ENCODE results near the gene NPHS1. TPM values are rescaled to one million over a fixed set of nuclear protein-coding genes. Genes with fewer than 3 reads are reported as not detected.
A peak's percentile ranks its signal among the peaks of the same experiment; 100 is the strongest.

The NPHS1 gene
- total RNA-seq, 2 experiments from 2014 or later: not detected

GRCh38 chr19:35890113-35890650 is 37.9 kb upstream of the NPHS1 start:
- ATAC-seq (no peak), DNase-seq (no peak)
- Mint-ChIP-seq H3K4me1 (peaks cover 11% of the 10 kb centered on the region), H3K9me3 (ENCODE audit: low read depth) (no peaks in the 10 kb centered on the region), H3K27ac (no peak overlapping the region), H3K36me3 (ENCODE audit: low read depth) (peaks cover 68% of the 10 kb centered on the region), H3K27me3 (no peaks in the 10 kb centered on the region), H3K4me3 (no peak overlapping the region)
- intact Hi-C loops (cut with DNase I, micrococcal nuclease): no loop called here
- ChIA-PET CTCF (interaction anchor here (1.2 kb wide), 1 partner anchor 10 kb away, joined by 4 read pairs; no protein-coding TSS in a partner anchor), POLR2A (no interaction called here)

DNA sequence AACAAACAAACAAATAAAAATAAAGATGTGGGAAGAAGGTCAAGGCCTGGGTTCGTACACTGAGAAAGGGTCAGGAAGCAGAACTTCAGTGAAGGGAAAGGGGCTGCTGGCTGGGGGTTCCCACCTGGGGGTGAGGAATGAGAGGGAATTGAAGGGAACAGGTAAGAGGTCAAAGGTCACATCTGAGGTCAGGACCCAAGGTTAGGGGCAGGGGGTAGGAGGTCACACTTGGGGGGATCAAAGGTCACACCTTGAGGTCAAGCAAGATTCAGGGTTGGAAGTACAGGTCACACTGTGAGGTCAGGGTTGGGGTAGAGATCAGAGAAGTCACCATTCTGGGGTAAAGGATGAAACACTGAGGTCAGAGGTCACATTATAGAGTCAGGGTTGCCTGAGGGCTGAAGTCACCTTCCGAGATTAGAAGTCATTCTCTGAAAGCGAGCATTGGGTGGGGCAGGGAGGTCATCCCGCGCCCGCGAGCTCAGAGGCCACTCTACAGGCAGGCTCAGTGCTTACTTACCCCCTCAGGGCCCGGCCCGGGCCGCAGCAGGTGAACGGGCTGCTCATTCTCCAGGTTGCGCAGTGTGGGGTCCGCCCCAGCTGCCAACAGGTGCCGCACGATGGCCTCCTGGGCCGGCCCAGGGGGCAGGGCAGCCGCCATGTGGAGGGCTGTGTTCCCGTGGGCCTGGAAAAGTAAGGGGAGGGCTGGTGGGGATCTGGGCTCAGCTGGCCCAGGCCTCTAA is 37.2 kb upstream of the NPHS1 start:
- Mint-ChIP-seq H3K9me3 (ENCODE audit: low read depth) (no peaks in the 10 kb centered on the region), H3K27ac (no peak overlapping the region), H3K4me1 (peaks cover 9% of the 10 kb centered on the region), H3K4me3 (no peak overlapping the region), H3K36me3 (ENCODE audit: low read depth) (peaks cover 64% of the 10 kb centered on the region), H3K27me3 (no peaks in the 10 kb centered on the region)
- ATAC-seq (no peak), DNase-seq (no peak)
- intact Hi-C loops (cut with DNase I, micrococcal nuclease): no loop called here
- ChIA-PET CTCF (interaction anchor here (0.6 kb wide), 1 partner anchor 236 kb away, joined by 3 read pairs; no protein-coding TSS in a partner anchor), POLR2A (no interaction called here)

- Mint-ChIP-seq H3K27ac (no peak overlapping the region), H3K9me3 (ENCODE audit: low read depth) (no peaks in the 10 kb centered on the region), H3K27me3 (no peaks in the 10 kb centered on the region), H3K36me3 (ENCODE audit: low read depth) (peaks cover 56% of the 10 kb centered on the region), H3K4me1 (peaks cover 7% of the 10 kb centered on the region), H3K4me3 (no peak overlapping the region)
- DNase-seq (no peak), ATAC-seq (no peak)
- POLR2A ChIA-PET: interaction anchor here (0.7 kb wide), 1 partner anchor 42 kb away, joined by 4 read pairs; no protein-coding TSS in a partner anchor
- intact Hi-C loops (cut with DNase I, micrococcal nuclease): no loop called here
- CTCF ChIA-PET: interaction anchor here (0.6 kb wide), 1 partner anchor 333 kb away, joined by 3 read pairs; no protein-coding TSS in a partner anchor
Measured at GRCh38 chr19:35888398-35888797, 36.1 kb upstream of the NPHS1 start.

- POLR2A ChIA-PET: no interaction called here
- DNase-seq (no peak), ATAC-seq (no peak)
- Mint-ChIP-seq H3K4me3 (no peak overlapping the region), H3K27me3 (no peaks in the 10 kb centered on the region), H3K9me3 (ENCODE audit: low read depth) (no peaks in the 10 kb centered on the region), H3K4me1 (no peaks in the 10 kb centered on the region), H3K36me3 (ENCODE audit: low read depth) (peaks cover 47% of the 10 kb centered on the region), H3K27ac (no peak overlapping the region)
- intact Hi-C loops (cut with DNase I, micrococcal nuclease): no loop called here
- CTCF ChIA-PET: interaction anchor here (0.7 kb wide), 1 partner anchor 150 kb away, joined by 3 read pairs; no protein-coding TSS in a partner anchor
Measured at GRCh38 chr19:35887197-35887596, 34.9 kb upstream of the NPHS1 start.

DNA sequence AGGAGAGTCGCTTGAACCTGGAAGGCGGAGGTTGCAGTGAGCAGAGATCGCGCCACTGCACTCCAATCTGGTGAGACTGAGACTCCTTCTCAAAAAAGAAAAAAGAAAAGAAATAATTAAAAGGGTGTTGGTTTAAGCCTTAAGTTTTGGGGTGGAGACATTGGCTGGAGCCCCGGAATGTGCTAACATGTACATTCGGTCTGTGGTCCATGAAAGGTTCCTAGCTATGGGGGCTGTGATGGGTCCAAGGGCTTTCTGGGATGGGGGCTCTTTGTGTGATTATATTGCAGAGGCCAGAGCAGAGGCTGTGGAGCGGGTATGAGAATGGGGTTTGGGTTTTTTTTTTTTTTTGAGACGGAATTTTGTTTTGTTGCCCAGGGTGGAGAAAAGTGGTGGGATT is 33.6 kb upstream of the NPHS1 start:
- Mint-ChIP-seq H3K27me3 (no peaks in the 10 kb centered on the region), H3K36me3 (ENCODE audit: low read depth) (peaks cover 41% of the 10 kb centered on the region), H3K27ac (no peak overlapping the region), H3K9me3 (ENCODE audit: low read depth) (no peaks in the 10 kb centered on the region), H3K4me1 (no peaks in the 10 kb centered on the region), H3K4me3 (no peak overlapping the region)
- intact Hi-C loops (cut with DNase I, micrococcal nuclease): no loop called here
- ChIA-PET POLR2A (no interaction called here), CTCF (interaction anchor here (0.8 to 1.0 kb wide), 2 partner anchors 23 to 46 kb away, joined by 3 read pairs; no protein-coding TSS in a partner anchor)
- no peak for DNase-seq
- no peak for ATAC-seq

DNA sequence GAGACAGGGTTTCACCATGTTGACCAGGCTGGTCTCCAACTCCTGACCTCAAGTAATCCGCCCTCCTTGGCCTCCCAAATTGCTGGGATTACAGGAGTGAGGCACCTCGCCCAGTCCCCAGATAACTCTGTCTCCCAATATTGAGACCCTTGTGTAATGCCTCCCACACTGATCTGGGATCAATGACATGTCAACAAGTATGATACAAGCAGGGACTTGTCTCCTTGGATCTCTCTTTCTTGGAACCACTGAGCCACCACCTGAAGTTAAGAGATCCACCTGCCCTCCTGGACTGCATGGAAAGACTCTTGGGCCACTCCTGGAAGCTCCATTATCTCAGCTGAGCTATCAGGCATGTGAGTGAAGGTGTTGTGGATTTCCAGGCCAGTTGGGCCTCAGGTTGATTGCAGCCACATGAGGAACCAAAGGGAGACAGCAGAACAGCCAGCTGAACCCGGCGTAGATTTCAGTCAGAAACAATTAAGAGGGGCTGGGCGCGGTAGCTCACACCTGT is 33.0 kb upstream of the NPHS1 start:
- peaks cover 36% of the 10 kb centered on the region for H3K36me3 Mint-ChIP-seq (ENCODE audit: low read depth)
- H3K4me1 Mint-ChIP-seq: no peaks in the 10 kb centered on the region
- intact Hi-C loops (cut with DNase I, micrococcal nuclease): no loop called here
- H3K9me3 Mint-ChIP-seq (ENCODE audit: low read depth): no peaks in the 10 kb centered on the region
- POLR2A ChIA-PET: no interaction called here
- H3K4me3 Mint-ChIP-seq: no peak overlapping the region
- no peak for ATAC-seq
- no peak overlapping the region for H3K27ac Mint-ChIP-seq
- no peaks in the 10 kb centered on the region for H3K27me3 Mint-ChIP-seq
- CTCF ChIA-PET: interaction anchor here (0.8 to 1.0 kb wide), 2 partner anchors 24 to 47 kb away, joined by 3 read pairs; no protein-coding TSS in a partner anchor
- DNase-seq: no peak

DNA sequence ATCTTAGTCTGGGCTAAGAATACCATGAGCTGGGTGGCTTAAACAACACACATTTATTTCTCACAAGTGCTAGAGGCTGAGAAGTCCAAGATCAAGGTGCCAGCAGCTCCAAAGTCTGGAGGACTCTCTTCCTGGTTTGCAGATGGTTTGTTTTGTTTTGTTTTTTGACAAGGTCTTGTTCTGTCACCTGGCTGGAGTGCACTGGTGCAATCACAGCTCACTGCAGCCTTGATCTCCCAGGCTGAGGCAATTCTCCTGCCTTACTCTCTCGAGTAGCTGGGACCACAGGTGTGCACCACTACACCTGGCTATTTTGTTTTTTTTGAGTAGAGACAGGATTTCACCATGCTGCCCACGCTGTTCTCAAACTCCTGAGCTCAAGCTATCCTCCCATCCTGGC is 31.6 kb upstream of the NPHS1 start:
- POLR2A ChIA-PET: interaction anchor here (0.6 to 1.2 kb wide), 2 partner anchors 47 to 168 kb away, joined by 3 to 4 read pairs; no protein-coding TSS in a partner anchor
- peaks cover 2% of the 10 kb centered on the region for H3K4me1 Mint-ChIP-seq
- peaks cover 25% of the 10 kb centered on the region for H3K36me3 Mint-ChIP-seq (ENCODE audit: low read depth)
- no peak overlapping the region for H3K4me3 Mint-ChIP-seq
- DNase-seq: no peak
- H3K9me3 Mint-ChIP-seq (ENCODE audit: low read depth): no peaks in the 10 kb centered on the region
- intact Hi-C loops (cut with DNase I, micrococcal nuclease): loop anchor here in 1 of 2 experiments (5.0 kb wide), 1 partner anchor 192 kb away; no protein-coding TSS in a partner anchor
- no peak overlapping the region for H3K27ac Mint-ChIP-seq
- CTCF ChIA-PET: interaction anchor here (0.6 to 5.5 kb wide), 8 partner anchors 9 to 75 kb away, joined by 3 to 52 read pairs (median 3); no protein-coding TSS in a partner anchor
- ATAC-seq: peak; percentile 10
- H3K27me3 Mint-ChIP-seq: peaks cover 7% of the 10 kb centered on the region

GRCh38 chr19:35882114-35882832 is 30.0 kb upstream of the NPHS1 start:
- peak; percentile 35 for DNase-seq

DNA sequence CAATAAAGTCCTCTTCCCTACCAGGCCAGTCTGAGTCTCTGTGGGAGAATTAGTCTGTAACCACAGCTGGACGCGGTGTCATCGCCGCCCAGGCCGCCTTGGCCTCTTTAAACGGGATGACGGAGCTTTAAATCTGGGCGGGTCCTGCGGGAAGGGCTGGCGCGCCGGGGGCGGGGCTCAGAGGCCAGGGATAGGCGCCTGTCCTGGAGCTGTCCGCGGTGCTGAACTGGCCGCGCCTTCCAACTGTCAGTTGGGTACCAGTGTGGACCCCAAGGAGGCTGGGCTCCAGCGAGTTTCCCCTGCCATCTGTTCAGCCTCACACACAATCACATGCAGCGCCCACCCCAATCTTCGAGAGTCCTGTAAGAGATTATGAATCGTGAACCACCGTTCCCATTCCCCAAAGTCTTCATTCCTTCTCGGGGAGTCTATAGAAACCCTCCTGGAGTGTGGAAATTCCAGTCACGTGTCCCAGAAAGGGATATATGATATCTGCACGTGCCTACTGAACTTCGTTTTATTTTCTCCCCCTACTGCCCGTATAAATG is 27.5 kb upstream of the NPHS1 start:
- peaks cover 16% of the 10 kb centered on the region for H3K27me3 Mint-ChIP-seq
- DNase-seq (peak; percentile 93), ATAC-seq (peak; percentile 73)
- POLR2A ChIA-PET: interaction anchor here (0.5 to 1.1 kb wide), 3 partner anchors 10 to 335 kb away, joined by 3 to 10 read pairs (median 4); partner anchors contain the start of genes KIRREL2 and ZNF146
- no peaks in the 10 kb centered on the region for H3K36me3 Mint-ChIP-seq (ENCODE audit: low read depth)
- peaks cover 2% of the 10 kb centered on the region for H3K4me1 Mint-ChIP-seq
- no peak overlapping the region for H3K4me3 Mint-ChIP-seq
- CTCF ChIA-PET: interaction anchor here (0.7 to 5.5 kb wide), 5 partner anchors 11 to 129 kb away, joined by 3 to 52 read pairs (median 3); no protein-coding TSS in a partner anchor
- no peaks in the 10 kb centered on the region for H3K9me3 Mint-ChIP-seq (ENCODE audit: low read depth)
- no peak overlapping the region for H3K27ac Mint-ChIP-seq
- intact Hi-C loops (cut with DNase I, micrococcal nuclease): loop anchor here in 1 of 2 experiments (1.0 to 5.0 kb wide), 3 partner anchors 11 to 188 kb away; no protein-coding TSS in a partner anchor

More at GRCh38 chr19:35882114-35882832, 30.0 kb upstream of the NPHS1 start:
- no peak overlapping the region for H3K4me3 Mint-ChIP-seq
- CTCF ChIA-PET: interaction anchor here (0.6 to 5.5 kb wide), 8 partner anchors 16 to 177 kb away, joined by 3 to 52 read pairs (median 3); no protein-coding TSS in a partner anchor
- peaks cover 11% of the 10 kb centered on the region for H3K36me3 Mint-ChIP-seq (ENCODE audit: low read depth)
- peak; percentile 53 for ATAC-seq
- no peaks in the 10 kb centered on the region for H3K9me3 Mint-ChIP-seq (ENCODE audit: low read depth)
- intact Hi-C loops (cut with DNase I, micrococcal nuclease): loop anchor here (1.0 to 5.0 kb wide), 3 partner anchors 17 to 190 kb away; no protein-coding TSS in a partner anchor
- peaks cover 12% of the 10 kb centered on the region for H3K27me3 Mint-ChIP-seq
- no peak overlapping the region for H3K27ac Mint-ChIP-seq
- POLR2A ChIA-PET: no interaction called here
- peaks cover 2% of the 10 kb centered on the region for H3K4me1 Mint-ChIP-seq

GRCh38 chr19:35879068-35879467 is 26.8 kb upstream of the NPHS1 start:
- H3K4me1 Mint-ChIP-seq: peaks cover 2% of the 10 kb centered on the region
- ChIA-PET POLR2A (interaction anchor here (1.0 to 1.1 kb wide), 2 partner anchors 9 to 23 kb away, joined by 3 to 4 read pairs; partner anchors contain the start of gene KIRREL2), CTCF (interaction anchor here (0.5 to 5.5 kb wide), 2 partner anchors 54 to 215 kb away, joined by 3 to 52 read pairs; no protein-coding TSS in a partner anchor)
- no peak overlapping the region for H3K27ac Mint-ChIP-seq
- H3K36me3 Mint-ChIP-seq (ENCODE audit: low read depth): no peaks in the 10 kb centered on the region
- DNase-seq: no peak
- H3K4me3 Mint-ChIP-seq: no peak overlapping the region
- H3K9me3 Mint-ChIP-seq (ENCODE audit: low read depth): no peaks in the 10 kb centered on the region
- H3K27me3 Mint-ChIP-seq: peaks cover 16% of the 10 kb centered on the region
- no peak for ATAC-seq
- intact Hi-C loops (cut with DNase I, micrococcal nuclease): loop anchor here in 1 of 2 experiments (1.0 kb wide), 2 partner anchors 10 to 51 kb away; no protein-coding TSS in a partner anchor
